Pulmonary artery endothelial cell (primary cell): ENCODE measurements around the gene FGF14. TPM values are rescaled to one million over a fixed set of nuclear protein-coding genes. Genes with fewer than 3 reads are reported as not detected.

Source experiments
- DNase-seq: peaks from one replicate; pipeline ENCODE4 v3.0.0-alpha.2; 2011; ENCODE audit warnings: low read depth, low spot score
- total RNA-seq: library from RNA; depleted of rRNA; stranded (reverse); fragments of >200 nt; gene quantifications from 2 replicates; pipeline ENCODE4 v1.2.3, GENCODE V29; 2014

Gene FGF14
- total RNA-seq, 1 donor from 2014 or later, result not detected

DNA sequence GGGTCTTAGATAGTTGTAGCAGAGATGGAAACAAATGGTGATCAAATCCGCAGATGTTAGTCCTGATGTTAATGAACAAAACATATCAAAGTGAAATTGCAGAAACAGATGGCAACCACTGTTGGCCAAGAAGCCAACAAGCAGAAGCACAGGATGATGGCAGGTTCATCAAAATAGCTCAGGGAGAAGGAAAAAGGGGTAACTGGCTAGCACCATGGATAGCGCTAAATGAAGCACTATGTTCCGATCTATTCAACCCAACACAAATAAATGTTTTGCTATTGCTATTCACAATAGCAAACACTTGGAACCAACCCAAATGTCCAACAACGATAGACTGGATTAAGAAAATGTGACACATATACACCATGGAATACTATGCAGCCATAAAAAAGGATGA, 413.7 kb downstream of the FGF14 start:
- DNase-seq, result no peak

DNA sequence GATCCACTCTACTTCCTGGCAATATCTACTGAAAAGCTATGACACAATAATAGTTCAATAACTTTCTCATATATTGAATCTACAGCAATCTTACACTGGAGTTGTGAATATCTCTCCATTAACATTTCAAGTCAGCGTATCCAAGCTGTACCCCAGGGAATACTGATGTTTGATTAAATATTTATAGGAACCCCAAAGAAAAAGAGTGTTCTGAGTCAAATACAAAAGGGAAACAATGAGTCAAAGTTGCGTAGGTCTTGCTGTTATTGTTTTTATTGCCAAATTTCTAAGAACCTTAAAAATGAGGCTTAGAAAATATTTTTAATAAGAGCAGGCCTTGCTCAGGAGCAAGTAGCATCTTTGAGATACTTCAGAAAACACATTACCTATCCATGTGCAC, 415.5 kb downstream of the FGF14 start:
- DNase-seq, result no peak

DNA sequence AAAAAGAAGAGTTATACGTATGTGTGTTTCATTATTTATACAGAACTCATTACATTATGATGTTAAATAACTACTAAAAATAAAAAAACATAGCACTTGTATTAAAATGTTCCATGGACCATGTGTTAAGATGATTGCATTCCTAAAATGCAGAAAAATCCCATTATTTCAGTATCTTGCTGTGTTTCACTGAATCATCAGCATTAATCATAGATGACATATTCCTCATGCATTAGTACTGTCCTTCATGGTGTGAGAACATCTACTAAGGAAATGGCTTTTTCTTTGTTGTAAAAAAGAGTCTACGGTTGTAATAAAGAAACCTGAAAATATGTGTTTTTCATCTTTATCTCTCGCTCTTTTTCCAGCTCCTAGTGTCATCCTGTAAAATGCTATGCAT, 416.5 kb downstream of the FGF14 start:
- no peak for DNase-seq

DNA sequence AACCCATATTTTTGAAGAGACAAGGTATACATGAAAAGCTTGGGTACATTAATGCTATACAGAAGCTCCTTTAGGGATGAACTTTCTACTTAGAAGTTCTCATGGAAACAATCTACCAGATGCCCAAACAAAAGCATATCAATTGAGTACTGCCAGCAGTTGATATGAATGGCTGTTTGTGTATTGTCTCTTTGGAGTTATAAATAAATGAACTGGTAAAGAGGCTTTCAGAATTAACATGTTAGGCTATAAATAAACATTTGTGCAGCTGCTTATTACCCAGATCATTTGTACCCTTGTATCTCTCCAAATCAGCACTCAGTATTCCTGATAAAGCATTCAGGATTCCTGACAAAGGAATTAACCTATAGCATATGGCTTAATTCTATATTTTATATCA, 418.9 kb downstream of the FGF14 start:
- DNase-seq, result no peak

DNA sequence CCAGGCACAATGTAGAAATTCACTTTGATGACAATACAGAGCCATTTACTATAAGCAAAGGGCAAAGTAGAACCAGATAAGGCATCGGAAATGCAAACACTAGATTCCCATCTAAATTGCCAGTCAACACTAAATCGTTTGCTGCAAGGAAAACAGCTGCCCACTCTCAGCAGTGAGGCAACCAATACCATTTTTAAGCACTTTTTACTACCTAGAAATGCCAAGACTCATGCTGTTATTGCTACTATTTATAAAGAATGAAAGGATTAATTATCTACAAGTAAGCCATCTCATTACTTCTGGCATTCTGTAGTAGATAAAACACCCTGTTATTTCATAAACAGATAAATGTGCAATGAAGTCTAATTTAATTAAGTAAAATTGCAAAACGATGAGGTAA, 422.0 kb downstream of the FGF14 start:
- DNase-seq, result no peak

DNA sequence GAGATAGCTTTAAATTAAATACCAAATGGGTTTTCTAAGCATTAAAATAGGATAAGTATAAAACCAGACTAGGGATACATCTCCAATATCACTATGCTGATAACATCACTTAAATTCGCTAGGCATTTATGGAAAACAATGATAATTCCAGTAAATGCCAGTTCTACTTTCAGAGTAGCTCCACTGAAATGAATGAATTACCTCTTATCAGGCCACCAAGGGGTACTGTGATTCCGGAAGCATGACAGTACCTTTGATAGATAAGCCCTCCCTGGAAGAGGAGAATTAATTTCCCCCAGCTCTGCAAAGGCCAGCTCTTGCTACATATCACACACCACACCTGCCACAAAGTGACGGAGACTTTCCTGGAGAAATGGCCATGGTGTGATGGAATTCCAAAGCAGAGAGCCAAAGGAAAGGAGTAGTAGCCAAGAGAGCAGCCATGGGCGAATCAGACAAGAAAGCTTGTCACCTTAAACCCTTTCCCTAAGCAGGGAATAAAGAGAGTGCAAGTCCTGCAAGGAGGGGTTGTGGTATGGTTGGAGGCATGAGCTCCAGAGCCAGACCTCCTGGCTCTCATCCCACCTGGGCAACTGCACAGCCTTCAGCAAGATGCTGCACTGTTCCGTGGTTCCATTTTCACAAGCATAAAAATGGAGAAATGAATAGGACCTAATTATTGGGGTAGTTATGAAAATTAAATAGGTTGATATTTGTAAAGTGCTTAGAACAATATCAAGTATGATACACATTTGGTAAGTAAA, 423.1 kb downstream of the FGF14 start:
- DNase-seq, result no peak

DNA sequence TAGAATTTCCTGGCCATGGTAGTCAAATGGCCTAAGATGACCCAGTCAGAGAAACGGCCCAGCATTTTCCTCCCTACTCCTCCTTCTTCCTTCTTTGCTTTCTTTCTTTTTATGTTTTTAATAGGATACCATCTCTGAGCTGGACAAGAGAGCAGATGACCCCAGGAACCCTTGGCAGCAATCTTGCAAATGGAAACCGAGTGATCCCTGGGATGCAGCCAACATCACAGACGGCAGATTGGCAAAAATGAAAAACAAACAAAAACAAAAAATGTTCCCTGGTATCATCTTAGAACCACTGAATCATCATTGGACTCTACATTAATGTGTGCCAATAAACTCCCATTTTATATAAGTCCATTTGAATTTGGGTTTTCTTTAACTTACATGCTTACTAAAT, 424.4 kb downstream of the FGF14 start:
- no peak for DNase-seq

DNA sequence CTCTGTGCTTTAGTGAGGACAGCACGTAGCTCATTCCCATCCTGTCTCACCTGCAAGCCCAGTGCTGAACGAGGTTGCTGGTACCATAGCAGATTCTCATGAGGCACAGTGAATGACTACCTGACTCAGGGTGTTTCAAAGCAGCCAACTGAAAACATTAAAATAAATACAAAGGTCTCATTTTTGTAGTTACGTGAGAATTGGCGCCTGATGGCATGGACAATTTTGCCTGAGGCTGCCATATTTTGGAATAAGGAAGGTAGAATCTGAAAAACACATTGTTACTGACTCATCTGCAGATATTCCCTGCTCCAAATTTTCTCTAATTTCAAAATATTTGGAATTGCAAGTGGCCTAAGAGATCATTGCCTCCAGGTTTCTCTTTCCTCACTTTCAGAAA, 429.7 kb downstream of the FGF14 start:
- no peak for DNase-seq

DNA sequence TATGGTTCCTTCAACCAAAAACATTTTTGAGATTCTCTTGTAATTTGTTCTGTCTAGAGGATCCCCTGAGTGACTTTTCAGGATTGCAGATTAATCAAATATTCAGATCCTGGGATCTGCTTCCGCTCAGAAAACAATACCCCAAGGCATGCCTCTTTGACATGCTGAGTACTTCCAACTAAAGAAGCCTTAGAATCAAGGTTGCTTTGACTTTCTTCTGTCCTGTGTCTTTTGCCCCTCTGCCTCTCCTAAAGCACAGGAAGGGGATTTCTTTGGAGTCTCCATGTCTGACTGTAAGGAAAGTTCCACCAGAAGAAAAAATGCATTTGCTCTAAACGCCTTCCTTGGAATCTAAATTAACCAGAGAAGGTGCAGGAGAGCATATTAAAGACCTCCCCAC, 431.5 kb downstream of the FGF14 start:
- DNase-seq, result no peak

DNA sequence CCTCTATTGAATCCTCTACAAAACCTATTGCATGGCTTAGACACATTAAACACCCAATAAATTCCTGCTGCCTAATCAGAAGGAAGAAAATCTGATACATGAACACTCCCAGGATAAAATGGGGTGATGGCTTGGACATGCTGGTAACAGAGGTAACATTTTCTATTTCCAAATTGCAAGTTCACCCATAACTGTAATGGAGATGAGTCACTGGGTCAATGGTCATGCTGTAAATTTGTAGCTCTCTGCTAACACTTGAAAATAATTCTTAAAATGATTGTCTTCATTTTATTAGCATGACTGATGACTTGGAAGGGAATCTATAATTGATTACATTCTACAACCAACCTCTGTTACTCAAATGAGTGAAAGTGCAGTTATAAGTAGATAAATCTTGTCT, 434.1 kb downstream of the FGF14 start:
- DNase-seq, result no peak

DNA sequence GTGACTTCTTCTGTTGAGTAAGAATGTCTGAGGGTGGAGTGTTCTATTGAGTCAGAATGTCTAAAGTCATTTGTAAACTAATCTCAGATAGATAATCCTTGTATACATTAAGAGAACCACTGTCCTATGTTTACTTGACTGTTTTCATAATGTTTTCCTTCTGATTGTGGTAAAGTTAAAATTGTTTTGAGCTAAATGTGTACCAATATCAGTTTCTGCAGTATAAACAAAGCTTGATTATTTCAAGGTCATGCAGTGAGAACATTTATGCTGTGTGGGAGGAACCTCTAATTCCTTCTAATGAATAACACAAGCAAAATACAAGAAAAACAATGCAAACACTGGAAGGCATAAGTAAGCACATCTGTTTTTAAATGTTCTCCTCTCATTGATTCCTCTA, 434.6 kb downstream of the FGF14 start:
- DNase-seq, result no peak

DNA sequence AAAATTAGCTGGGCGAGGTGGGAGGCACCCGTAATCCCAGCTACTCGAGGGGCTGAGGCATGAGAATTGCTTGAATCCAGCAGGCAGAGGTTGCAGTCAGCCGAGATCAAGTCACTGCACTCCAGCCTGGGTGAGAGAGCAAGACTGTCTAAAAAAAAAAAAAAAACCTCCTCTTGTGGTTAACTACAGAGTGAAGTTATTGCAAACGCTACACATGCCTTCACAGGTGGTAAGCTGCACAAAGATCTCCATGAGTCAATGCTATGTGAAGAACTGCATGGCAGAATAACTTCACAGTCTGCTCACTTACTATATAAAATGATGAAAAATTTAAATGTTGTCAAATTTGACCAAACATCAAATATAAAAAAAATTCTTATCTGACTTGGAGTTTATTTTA, 436.8 kb downstream of the FGF14 start:
- DNase-seq, result no peak

DNA sequence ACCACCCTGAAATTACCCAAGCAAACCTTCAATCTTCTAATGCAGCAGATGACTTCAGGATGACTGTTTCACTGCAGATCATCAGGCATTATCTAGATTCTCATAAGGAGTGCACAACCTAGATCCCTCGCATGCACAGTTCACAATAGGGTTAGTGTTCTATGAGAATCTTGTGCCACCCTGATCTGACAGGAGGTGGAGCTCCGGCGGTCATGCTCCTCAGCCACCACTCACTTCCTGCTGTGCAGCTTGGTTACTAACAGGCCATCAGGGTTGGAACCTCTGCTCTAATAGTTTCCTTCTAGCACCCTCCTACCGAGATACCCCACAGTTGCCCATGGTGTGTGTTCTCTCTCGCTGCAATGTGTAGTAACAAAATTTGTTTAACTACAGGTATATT, 442.8 kb downstream of the FGF14 start:
- DNase-seq, result no peak

DNA sequence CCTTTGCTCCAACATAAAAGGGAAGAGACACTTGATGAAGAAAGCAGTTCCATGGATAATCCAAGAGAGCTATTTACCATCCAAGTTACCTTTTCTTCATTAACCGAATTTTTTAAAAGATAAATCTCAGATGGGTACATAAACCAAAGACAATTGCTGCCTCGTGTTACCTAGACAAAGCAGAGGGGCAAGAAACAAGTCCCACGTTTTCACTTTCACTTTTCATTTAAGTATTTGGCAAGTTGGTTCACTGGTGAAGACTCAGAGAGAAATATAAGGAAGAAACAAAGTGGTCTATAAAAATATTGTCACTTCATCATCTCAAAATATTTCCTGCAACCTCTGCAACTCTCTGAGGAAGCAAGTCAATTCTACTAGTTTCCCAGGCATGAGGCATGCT, 446.1 kb downstream of the FGF14 start:
- DNase-seq, result no peak

DNA sequence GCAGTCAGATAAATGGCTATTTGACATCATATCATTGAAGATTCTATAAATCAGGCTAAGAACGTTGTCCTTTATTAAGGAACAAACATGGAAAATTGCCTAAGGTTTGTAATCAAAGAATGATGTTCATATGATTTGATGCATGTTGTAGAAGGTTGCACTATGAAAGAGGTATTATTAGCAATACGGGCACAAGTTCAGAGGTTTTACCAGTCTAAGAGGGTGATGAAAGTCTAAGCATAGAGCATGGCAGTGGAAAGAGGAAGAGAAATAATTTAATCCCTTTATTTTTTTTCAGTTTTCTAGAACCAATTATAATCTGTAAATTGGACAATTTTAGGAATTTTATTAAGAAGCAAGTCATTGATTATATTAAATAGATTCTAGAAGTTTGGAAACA, 450.7 kb downstream of the FGF14 start:
- no peak for DNase-seq

DNA sequence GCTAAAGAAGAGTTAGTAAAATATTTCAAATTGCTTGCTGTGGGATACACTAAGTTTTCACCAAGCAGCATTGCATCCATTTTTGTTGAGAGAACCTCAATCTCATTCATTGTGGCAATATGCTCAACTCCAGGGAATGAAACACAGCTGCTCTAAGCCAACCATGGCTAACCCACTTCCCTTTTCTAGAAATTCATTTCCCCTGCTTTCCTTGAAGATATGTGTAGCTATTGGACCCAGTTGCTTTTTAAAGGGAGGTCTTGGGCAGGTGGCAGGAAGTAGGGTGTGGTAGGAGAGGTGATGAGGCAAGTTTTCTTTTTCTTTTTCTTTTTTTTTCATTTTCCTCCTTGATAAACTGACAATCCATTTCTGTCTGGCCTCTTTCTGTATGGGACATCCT, 452.2 kb downstream of the FGF14 start:
- DNase-seq, result no peak

DNA sequence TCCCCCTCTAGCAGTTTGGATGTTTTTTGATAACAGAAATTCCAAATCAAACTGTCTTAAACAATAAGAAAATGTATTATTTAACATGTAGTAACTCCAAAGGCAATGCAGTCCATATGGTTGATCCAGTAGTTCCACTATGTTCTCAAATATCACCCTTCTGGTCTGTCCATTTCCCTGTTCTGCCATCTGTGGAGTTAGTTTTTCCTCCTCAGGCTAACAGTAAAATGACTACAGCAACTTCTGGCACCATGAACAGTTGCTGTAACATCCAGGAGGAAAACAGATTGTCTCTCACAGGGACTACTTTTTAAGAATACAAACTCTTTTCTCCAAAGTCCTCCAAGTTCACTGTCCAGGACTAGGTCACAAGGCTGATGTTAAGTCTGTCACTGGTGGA, 455.4 kb downstream of the FGF14 start:
- DNase-seq, result no peak

DNA sequence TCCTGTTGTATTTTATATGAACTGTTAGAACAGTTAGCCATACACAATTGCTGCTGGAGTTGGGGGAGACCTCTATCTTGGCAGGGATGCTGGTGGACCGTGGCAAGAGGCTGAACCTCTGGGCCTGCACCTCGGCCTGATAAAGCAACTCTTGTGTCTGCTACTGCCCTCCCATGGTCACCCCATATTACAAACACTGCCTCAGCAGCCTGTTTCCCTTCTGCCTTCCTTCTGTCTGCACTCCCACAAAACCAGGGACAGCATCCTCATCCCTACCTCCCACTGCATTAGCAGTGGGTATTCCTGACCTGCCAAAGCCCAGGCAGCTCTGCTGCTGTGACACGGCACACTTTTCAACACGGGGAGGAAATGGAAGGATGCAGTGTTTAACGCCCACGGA, 456.4 kb downstream of the FGF14 start:
- DNase-seq, result no peak

DNA sequence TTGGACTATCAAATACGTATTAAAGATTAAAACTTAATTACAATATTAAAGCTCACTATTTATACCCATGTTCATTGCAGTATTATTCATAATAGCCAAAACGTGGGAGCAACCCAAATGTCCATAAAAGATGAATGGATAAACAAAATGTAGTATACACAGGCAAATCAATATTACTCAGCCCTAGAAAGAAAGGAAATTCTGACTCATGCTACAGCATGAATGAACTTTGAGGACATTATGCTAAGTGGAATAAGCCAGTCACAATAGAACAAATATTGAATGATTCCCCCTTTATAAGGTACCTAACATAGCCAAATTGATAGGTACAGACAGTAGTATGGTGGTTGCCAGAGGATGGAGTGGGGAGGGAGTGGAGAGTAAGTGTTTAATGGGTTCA, 457.3 kb downstream of the FGF14 start:
- no peak for DNase-seq

DNA sequence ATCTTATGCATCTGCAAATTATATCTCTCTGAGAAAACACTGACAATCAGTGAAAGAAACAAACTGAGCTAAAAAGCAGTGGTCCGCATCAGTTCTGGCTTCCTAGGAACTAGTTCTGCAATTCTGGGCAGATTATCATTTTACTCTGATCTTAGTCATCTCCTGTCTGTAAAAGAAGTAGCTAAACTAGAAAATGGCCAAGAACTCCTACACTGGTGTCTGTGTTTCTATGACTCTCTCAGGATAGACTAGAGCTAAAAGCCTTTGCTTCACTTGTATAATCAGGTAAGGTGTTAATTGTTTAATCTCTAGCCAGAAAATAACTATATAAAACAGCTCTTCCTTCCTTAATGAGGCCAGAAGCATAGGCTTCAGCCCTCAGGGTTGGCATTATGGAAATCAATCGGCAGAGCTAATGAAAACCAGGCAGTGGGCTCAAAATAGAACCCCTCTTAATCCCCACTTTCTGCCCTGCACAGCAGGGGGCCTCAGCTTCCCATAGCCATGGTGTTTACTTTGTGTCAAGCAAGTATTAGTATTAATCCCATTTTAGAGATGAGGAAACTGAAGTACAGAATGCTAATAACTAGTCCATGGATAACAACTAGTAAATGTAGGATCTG, 459.2 kb downstream of the FGF14 start:
- DNase-seq, result no peak

DNA sequence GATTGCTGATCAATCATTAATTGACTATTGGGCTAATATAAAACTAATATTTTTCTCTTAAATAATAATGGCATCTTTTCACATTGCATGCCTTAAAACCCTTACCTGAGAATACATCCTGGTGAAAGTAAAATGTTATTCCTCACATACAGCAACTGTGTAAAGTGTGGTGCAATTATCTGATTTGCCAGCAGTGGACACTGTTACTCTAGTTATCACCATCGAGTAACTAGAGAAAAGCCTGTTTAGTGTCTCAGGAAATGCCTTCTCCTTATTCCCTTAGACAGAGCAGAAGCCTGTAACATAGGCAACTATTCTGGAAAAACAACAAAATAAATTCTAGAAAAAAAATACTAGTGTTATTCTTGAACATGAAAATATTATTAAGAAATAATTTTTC, 459.8 kb downstream of the FGF14 start:
- no peak for DNase-seq

DNA sequence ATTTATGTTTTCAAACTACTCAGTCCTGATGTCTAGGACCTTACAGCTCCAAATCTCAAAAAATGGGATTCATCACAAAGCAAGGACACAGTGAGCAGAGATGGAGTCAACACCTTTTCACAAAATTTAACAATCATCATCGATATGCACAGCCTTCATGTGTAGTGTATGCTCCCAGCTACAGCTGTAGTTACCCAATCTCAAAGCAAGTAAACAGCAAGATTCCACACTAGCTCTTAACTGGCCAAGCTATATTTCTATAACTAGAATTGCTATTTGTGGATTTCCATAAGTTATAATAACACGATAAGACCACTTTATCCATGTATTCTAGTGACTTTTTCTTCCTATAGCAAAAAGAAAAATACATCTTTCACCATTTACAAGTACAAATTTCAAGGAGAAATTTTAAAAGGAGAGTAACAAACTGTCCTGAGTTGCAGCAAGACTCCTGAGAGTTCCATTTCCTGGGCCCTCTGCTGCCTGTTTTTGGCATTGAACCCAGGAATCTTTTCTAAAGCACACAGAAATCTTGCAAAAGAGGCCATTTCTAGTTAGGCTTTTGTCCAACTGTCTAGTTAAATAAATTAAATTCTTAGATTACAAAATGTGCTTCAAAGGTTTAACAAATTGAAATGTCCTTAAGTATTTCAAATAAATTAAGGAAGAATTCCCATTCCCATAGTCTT, 460.6 kb downstream of the FGF14 start:
- no peak for DNase-seq

DNA sequence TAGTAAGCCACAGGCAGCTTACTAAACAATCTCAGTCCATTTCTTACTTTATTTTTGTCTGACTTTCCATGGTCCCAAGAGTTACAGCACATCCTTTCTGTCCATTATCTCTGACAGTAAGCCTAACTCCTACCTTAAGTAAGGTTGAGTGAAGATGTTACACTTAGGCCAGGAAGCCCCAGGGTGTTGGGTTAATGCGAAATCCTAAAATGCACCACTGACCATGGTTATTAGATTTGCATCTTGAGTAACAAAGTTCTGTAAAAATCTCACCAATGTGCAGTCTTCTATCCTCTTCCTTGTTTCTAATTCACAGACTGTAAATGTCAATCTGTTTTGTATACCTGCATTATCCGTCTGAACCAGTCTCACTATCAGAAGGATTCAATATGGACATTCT, 462.5 kb downstream of the FGF14 start:
- no peak for DNase-seq
